ENCODE measurements around the gene CLDN16.

GRCh38 chr3:190436331-190436730, 48.4 kb downstream of the CLDN16 start:
- no peak for TF ChIP-seq TAF1 (IDR thresholded peaks at IDR 0.05; ENCODE audit: control insufficient read depth, extremely low read depth, insufficient read depth, low read length, severe bottlenecking)
- no peak for TF ChIP-seq EGR1 (conservative IDR thresholded peaks at IDR 0.05)
- no peak for TF ChIP-seq E2F6 (IDR thresholded peaks at IDR 0.05; ENCODE audit: borderline replicate concordance in 1 of 2, extremely low read depth in 1 of 2, insufficient read depth in 1 of 2, insufficient read length in 1 of 2, low read depth in 1 of 2, low read length in 1 of 2, poor library complexity in 1 of 2, severe bottlenecking in 1 of 2)
- TF ChIP-seq PATZ1 (CRISPR knock-in tag; IDR thresholded peaks at IDR 0.05; ENCODE audit: borderline replicate concordance) = no peak
- TF ChIP-seq ZKSCAN1 (IDR thresholded peaks at IDR 0.05; ENCODE audit: low read depth, low read length) = no peak
- TF ChIP-seq CTCF (IDR thresholded peaks at IDR 0.05 in 2 of 3, conservative IDR thresholded peaks at IDR 0.05 in 1 of 3; ENCODE audit: insufficient read depth in 2 of 3, low read depth in 1 of 3, low read length in 3 of 3) = no peak
- TF ChIP-seq MEF2D (tag; conservative IDR thresholded peaks at IDR 0.05; ENCODE audit: low read depth) = no peak
- no peak for TF ChIP-seq ZNF511 (CRISPR knock-in tag; IDR thresholded peaks at IDR 0.05)
- no peak for TF ChIP-seq ZNF354B (CRISPR knock-in tag; IDR thresholded peaks at IDR 0.05)
- TF ChIP-seq TGIF2 (CRISPR knock-in tag; IDR thresholded peaks at IDR 0.05) = no peak
